HG03025 (cell line): Measurements from ENCODE around the gene UBE2L3.
A peak's percentile ranks its signal among the peaks of the same experiment; 100 is the strongest.
"Not testable (repeated sequence)": the region's sequence is repeated elsewhere in the genome, so short reads cannot be mapped to it uniquely, and the experiment has no call there.

Source experiments
- ATAC-seq: cut with Tn5 transposase; IDR thresholded peaks from one replicate; pipeline ENCODE4 v1.9.1; 2021; ENCODE audit warnings: mild to moderate bottlenecking, moderate library complexity; ENCODE audit not compliant: unreplicated experiment, low FRiP score

UBE2L3 gene

GRCh38 chr22:21624880-21625791 is 57.6 kb downstream of the UBE2L3 start:
- no peak for ATAC-seq

- no peak for ATAC-seq
These were observed 58.7 kb downstream of the UBE2L3 start for GRCh38 chr22:21626073-21626734.

- no peak for ATAC-seq
These were observed 59.4 kb downstream of the UBE2L3 start for GRCh38 chr22:21626735-21627469.

GRCh38 chr22:21628386-21629254 is 61.1 kb downstream of the UBE2L3 start:
- no peak for ATAC-seq

GRCh38 chr22:21629255-21630149 is 62.0 kb downstream of the UBE2L3 start, which contains the start of gene YDJC:
Gene YDJC, minus strand, starts transcription at chr22:21630022. Its CDS starts 8 bp downstream, at chr22:21630014.
- peak; percentile 62 for ATAC-seq

- ATAC-seq: no peak
These were observed 63.5 kb downstream of the UBE2L3 start for GRCh38 chr22:21631025-21631424.

GRCh38 chr22:21632237-21632895 is 64.9 kb downstream of the UBE2L3 start, which contains the start of gene CCDC116:
Gene CCDC116, plus strand, starts transcription at chr22:21632760. Its CDS starts 422 bp downstream, at chr22:21633182.
- ATAC-seq: no peak

- ATAC-seq: no peak
These were observed 65.4 kb downstream of the UBE2L3 start for GRCh38 chr22:21632931-21633330.

- ATAC-seq: no peak
These were observed 66.0 kb downstream of the UBE2L3 start for GRCh38 chr22:21633481-21633880.

- ATAC-seq: no peak
These were observed 66.6 kb downstream of the UBE2L3 start for GRCh38 chr22:21634081-21634480.

- no peak for ATAC-seq
These were observed 67.3 kb downstream of the UBE2L3 start for GRCh38 chr22:21634844-21635243.

GRCh38 chr22:21635771-21636510 is 68.4 kb downstream of the UBE2L3 start:
- no peak for ATAC-seq

- no peak for ATAC-seq
These were observed 69.2 kb downstream of the UBE2L3 start for GRCh38 chr22:21636629-21637218.

- not testable (repeated sequence) for ATAC-seq
These were observed 69.9 kb downstream of the UBE2L3 start for GRCh38 chr22:21637450-21637849.

- ATAC-seq: no peak
These were observed 71.8 kb downstream of the UBE2L3 start for GRCh38 chr22:21639359-21639758.

GRCh38 chr22:21640810-21641209 is 73.3 kb downstream of the UBE2L3 start:
- no peak for ATAC-seq

- ATAC-seq: peak; percentile 1
These were observed 73.9 kb downstream of the UBE2L3 start for GRCh38 chr22:21641417-21641788.
